Measurements from ENCODE around the gene PAQR9.

DNA sequence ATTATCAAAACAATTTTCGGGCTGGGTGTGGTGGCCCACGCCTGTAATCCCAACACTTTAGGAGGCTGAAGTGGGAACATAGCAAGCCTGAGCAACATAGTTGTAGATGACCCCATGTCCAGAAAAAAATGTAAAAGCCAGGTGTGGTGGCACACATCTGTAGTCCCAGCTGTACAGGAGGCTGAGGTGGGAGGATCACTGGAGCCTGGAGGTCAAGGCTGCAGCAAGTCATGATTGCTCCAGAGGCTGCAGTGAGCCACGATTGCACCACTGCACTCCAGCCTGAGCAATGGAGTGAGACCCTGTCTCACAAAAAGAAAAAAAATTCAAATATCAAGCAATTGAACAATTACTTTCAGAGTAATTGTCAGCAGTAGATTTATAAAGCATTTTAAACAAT is 8.0 kb upstream of the PAQR9 start:
- TF ChIP-seq POLR2AphosphoS5 (IDR thresholded peaks at IDR 0.05; ENCODE audit: low read depth, low read length) (no peak), TAF1 (IDR thresholded peaks at IDR 0.05; ENCODE audit: borderline replicate concordance, low read depth, low read length) (no peak), POLR2A (IDR thresholded peaks at IDR 0.05; ENCODE audit: low read depth, low read length) (no peak)
